Endodermal cell (in vitro differentiated cells): ENCODE data around the gene EPYC. TPM values are rescaled to one million over a fixed set of nuclear protein-coding genes. Genes with fewer than 3 reads are reported as not detected.
A peak's percentile ranks its signal among the peaks of the same experiment; 100 is the strongest.

Experiments used
- DNase-seq: peaks from one replicate; pipeline ENCODE4 v3.0.0-alpha.2; 2017
- H3K27ac ChIP-seq: 2 replicates; pipeline ENCODE4 v1.5.1; 2013; ENCODE audit warnings: mild to moderate bottlenecking, low read depth, low read length, moderate library complexity
- H3K27me3 ChIP-seq: 2 replicates; pipeline ENCODE4 v1.6.1; 2013; ENCODE audit warnings: mild to moderate bottlenecking, low read length, moderate library complexity; ENCODE audit not compliant: insufficient read depth, control insufficient read depth, poor library complexity, severe bottlenecking
- H3K36me3 ChIP-seq: 2 replicates; pipeline ENCODE4 v1.7.0; 2013; ENCODE audit warnings: mild to moderate bottlenecking, low read length, moderate library complexity; ENCODE audit not compliant: control insufficient read depth, insufficient read depth
- H3K4me1 ChIP-seq: one replicate; pipeline ENCODE4 v1.7.0; 2013; ENCODE audit warnings: low read length; ENCODE audit not compliant: control insufficient read depth, insufficient read depth
- H3K4me3 ChIP-seq: 2 replicates; pipeline ENCODE4 v1.5.1; 2013; ENCODE audit warnings: mild to moderate bottlenecking, low read length, moderate library complexity
- H3K9ac ChIP-seq: 2 replicates; pipeline ENCODE4 v1.6.1; 2013; ENCODE audit warnings: mild to moderate bottlenecking, low read length, moderate library complexity; ENCODE audit not compliant: poor library complexity, severe bottlenecking; ENCODE audit errors: extremely low read depth
- H3K9me3 ChIP-seq: 2 replicates; pipeline ENCODE4 v1.6.1; 2013; ENCODE audit warnings: mild to moderate bottlenecking, low read length, moderate library complexity; ENCODE audit not compliant: control insufficient read depth
- H3K27ac Mint-ChIP-seq: 2 replicates; pipeline ENCODE4 v1.8.0; 2020; ENCODE audit warnings: mixed read lengths
- H3K27me3 Mint-ChIP-seq: 2 replicates; pipeline ENCODE4 v1.8.0; 2021; ENCODE audit warnings: mild to moderate bottlenecking, mixed read lengths; ENCODE audit not compliant: insufficient read depth
- H3K36me3 Mint-ChIP-seq: 2 replicates; pipeline ENCODE4 v1.8.0; 2020; ENCODE audit warnings: low read depth, mixed read lengths
- H3K4me1 Mint-ChIP-seq: 2 replicates; pipeline ENCODE4 v1.8.0; 2020; ENCODE audit warnings: mixed read lengths
- H3K4me3 Mint-ChIP-seq: 2 replicates; pipeline ENCODE4 v1.8.0; 2020; ENCODE audit warnings: mild to moderate bottlenecking, moderate library complexity, mixed read lengths
- H3K9me3 Mint-ChIP-seq: 2 replicates; pipeline ENCODE4 v1.8.0; 2020; ENCODE audit warnings: mild to moderate bottlenecking, mixed read lengths
- CTCF ChIP-seq: fragments of 200-600 bp; sonication (generic); conservative IDR thresholded peaks from 2 replicates; pipeline ENCODE4 v1.5.0; 2021; ENCODE audit warnings: antibody characterized with exemption, mild to moderate bottlenecking
- WGBS, 2 experiments: methylation state at CpG; one replicate each; pipeline versions ENCODE4 v1.1.5 to v1.1.7; 2013; ENCODE audit warnings: missing lambda C conversion rate in 2 of 2, mixed read lengths in 1 of 2; ENCODE audit not compliant: insufficient coverage in 1 of 2, insufficient read length in 1 of 2; 5-methylcytosine and 5-hydroxymethylcytosine counted together
- total RNA-seq, 2 donors: library from RNA; stranded (reverse); fragmentation: NEBNext Ultra II Directional in 1 of 2; extraction: Animal tissue kit (Norgen Biotek cat#: 25700) in 1 of 2; gene quantifications; 2 replicates in 1 of 2; 3 replicates in 1 of 2; pipeline ENCODE4 v1.2.1, GENCODE V29; 2021

The EPYC gene
- total RNA-seq, 2 donors from 2014 or later = not detected

- no peaks in the 10 kb centered on the region for H3K27me3 Mint-ChIP-seq
- no peaks in the 10 kb centered on the region for H3K4me1 Mint-ChIP-seq
- H3K27ac Mint-ChIP-seq = no peak overlapping the region
- no peak overlapping the region for H3K4me3 ChIP-seq
- no peaks in the 10 kb centered on the region for H3K27me3 ChIP-seq
- H3K36me3 Mint-ChIP-seq = no peaks in the 10 kb centered on the region
- H3K9me3 Mint-ChIP-seq = no peaks in the 10 kb centered on the region
- WGBS, 2 experiments = 94 to 100% methylated on average over 4 of the region's 6 CpGs
- H3K4me3 Mint-ChIP-seq = no peak overlapping the region
- H3K4me1 ChIP-seq = no peaks in the 10 kb centered on the region
- TF ChIP-seq CTCF = no peak
- H3K9me3 ChIP-seq = no peaks in the 10 kb centered on the region
- no peak overlapping the region for H3K9ac ChIP-seq
- H3K36me3 ChIP-seq = no peaks in the 10 kb centered on the region
- no peak for DNase-seq
- H3K27ac ChIP-seq = no peak overlapping the region
These were observed 40.8 kb downstream of the EPYC start for GRCh38 chr12:90963946-90964345.

GRCh38 chr12:90961154-90961553, 43.6 kb downstream of the EPYC start:
- DNase-seq = no peak
- H3K27ac Mint-ChIP-seq = no peak overlapping the region
- H3K27me3 ChIP-seq = no peaks in the 10 kb centered on the region
- no peak for TF ChIP-seq CTCF
- H3K4me1 ChIP-seq = no peaks in the 10 kb centered on the region
- no peak overlapping the region for H3K4me3 Mint-ChIP-seq
- H3K27ac ChIP-seq = no peak overlapping the region
- no peaks in the 10 kb centered on the region for H3K36me3 Mint-ChIP-seq
- H3K9me3 ChIP-seq = no peaks in the 10 kb centered on the region
- no peaks in the 10 kb centered on the region for H3K4me1 Mint-ChIP-seq
- H3K9ac ChIP-seq = no peak overlapping the region
- H3K9me3 Mint-ChIP-seq = no peaks in the 10 kb centered on the region
- H3K4me3 ChIP-seq = no peak overlapping the region
- H3K36me3 ChIP-seq = no peaks in the 10 kb centered on the region
- H3K27me3 Mint-ChIP-seq = no peaks in the 10 kb centered on the region
- WGBS, 2 experiments = 90 to 100% methylated on average over 3 to 4 of the region's 4 CpGs

GRCh38 chr12:90959538-90960139, 45.1 kb downstream of the EPYC start:
- Histone ChIP-seq H3K4me1 (no peaks in the 10 kb centered on the region), H3K27ac (no peak overlapping the region), H3K36me3 (no peaks in the 10 kb centered on the region), H3K4me3 (no peak overlapping the region), H3K9ac (no peak overlapping the region), H3K27me3 (no peaks in the 10 kb centered on the region), H3K9me3 (no peaks in the 10 kb centered on the region)
- no peaks in the 10 kb centered on the region for H3K36me3 Mint-ChIP-seq
- no peak for DNase-seq
- H3K4me1 Mint-ChIP-seq = no peaks in the 10 kb centered on the region
- peak; percentile 81 for TF ChIP-seq CTCF
- peaks cover 2% of the 10 kb centered on the region for H3K27me3 Mint-ChIP-seq
- no peak overlapping the region for H3K4me3 Mint-ChIP-seq
- H3K9me3 Mint-ChIP-seq = peaks cover 7% of the 10 kb centered on the region
- WGBS, 2 experiments = 0 to 5% methylated on average over 1 to 3 of the region's 4 CpGs
- H3K27ac Mint-ChIP-seq = no peak overlapping the region
